ENCODE measurements around the gene MAP3K14. TPM values are rescaled to one million over a fixed set of nuclear protein-coding genes. Genes with fewer than 3 reads are reported as not detected.

Gene MAP3K14
- polyA plus RNA-seq, 1 of the 3 experiments (the other 2 are of a cell fraction), result 11.9 TPM

- H4K20me1 ChIP-seq (ENCODE audit: insufficient read depth), result peaks cover 15% of the 10 kb centered on the region
Observed at GRCh38 chr17:45270828-45271418, 45.9 kb downstream of the MAP3K14 start.

More at GRCh38 chr17:45270828-45271418, 45.9 kb downstream of the MAP3K14 start:
- ChIA-PET POLR2A (no interaction called here), CTCF (interaction anchor here (0.5 to 3.4 kb wide), 11 partner anchors 16 to 345 kb away, joined by 3 to 15 read pairs (median 4); no protein-coding TSS in a partner anchor)
- H3K9me3 ChIP-seq, result no peaks in the 10 kb centered on the region
- peaks cover 24% of the 10 kb centered on the region for H3F3A ChIP-seq (replicated peaks; ENCODE audit: insufficient read depth)
- no peak for TF ChIP-seq POLR2AphosphoS5 (IDR thresholded peaks at IDR 0.05; ENCODE audit: low read depth, low read length)
- peak; percentile 30; the same call in 1 of the 2 replicates for TF ChIP-seq SMC3 (IDR thresholded peaks at IDR 0.05; ENCODE audit: low read depth, low read length)
- peak; percentile 34 for TF ChIP-seq RAD21 (IDR thresholded peaks at IDR 0.05; ENCODE audit: low read length)
- no peak for TF ChIP-seq REST (IDR thresholded peaks at IDR 0.05; ENCODE audit: low read depth, low read length)
- TF ChIP-seq, protein P1, sequence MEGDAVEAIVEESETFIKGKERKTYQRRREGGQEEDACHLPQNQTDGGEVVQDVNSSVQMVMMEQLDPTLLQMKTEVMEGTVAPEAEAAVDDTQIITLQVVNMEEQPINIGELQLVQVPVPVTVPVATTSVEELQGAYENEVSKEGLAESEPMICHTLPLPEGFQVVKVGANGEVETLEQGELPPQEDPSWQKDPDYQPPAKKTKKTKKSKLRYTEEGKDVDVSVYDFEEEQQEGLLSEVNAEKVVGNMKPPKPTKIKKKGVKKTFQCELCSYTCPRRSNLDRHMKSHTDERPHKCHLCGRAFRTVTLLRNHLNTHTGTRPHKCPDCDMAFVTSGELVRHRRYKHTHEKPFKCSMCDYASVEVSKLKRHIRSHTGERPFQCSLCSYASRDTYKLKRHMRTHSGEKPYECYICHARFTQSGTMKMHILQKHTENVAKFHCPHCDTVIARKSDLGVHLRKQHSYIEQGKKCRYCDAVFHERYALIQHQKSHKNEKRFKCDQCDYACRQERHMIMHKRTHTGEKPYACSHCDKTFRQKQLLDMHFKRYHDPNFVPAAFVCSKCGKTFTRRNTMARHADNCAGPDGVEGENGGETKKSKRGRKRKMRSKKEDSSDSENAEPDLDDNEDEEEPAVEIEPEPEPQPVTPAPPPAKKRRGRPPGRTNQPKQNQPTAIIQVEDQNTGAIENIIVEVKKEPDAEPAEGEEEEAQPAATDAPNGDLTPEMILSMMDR (IDR thresholded peaks at IDR 0.05), result peak; percentile 62
- TF ChIP-seq, protein P2, sequence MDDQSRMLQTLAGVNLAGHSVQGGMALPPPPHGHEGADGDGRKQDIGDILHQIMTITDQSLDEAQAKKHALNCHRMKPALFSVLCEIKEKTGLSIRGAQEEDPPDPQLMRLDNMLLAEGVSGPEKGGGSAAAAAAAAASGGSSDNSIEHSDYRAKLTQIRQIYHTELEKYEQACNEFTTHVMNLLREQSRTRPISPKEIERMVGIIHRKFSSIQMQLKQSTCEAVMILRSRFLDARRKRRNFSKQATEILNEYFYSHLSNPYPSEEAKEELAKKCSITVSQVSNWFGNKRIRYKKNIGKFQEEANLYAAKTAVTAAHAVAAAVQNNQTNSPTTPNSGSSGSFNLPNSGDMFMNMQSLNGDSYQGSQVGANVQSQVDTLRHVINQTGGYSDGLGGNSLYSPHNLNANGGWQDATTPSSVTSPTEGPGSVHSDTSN (IDR thresholded peaks at IDR 0.05), result no peak
- H3K9ac ChIP-seq, result no peak overlapping the region
- H3K4me1 ChIP-seq (ENCODE audit: control insufficient read depth in 1 of 2, insufficient read depth in 2 of 2, low read depth in 1 of 2, low read length in 1 of 2), result peaks cover 0 to 6% of the 10 kb centered on the region in 2 experiments; a peak in 2 of 4 replicates
- 88% methylated on average over 4 of the region's 13 CpGs for WGBS (ENCODE audit: low lambda C conversion rate)
- no peak overlapping the region for H3K27ac ChIP-seq (ENCODE audit: low read depth in 2 of 2, low read length in 1 of 2)
- peak; percentile 68 for DNase-seq
- peaks cover 62 to 64% of the 10 kb centered on the region in 2 experiments for H3K36me3 ChIP-seq (replicated peaks in 1 of 2; ENCODE audit: control insufficient read depth in 1 of 2, insufficient read depth in 2 of 2, low read length in 1 of 2)
- peaks cover 4% of the 10 kb centered on the region; the same call in 1 of the 2 replicates for H3K79me2 ChIP-seq (ENCODE audit: insufficient read depth)
- no peaks in the 10 kb centered on the region for H3K9me2 ChIP-seq
- no peak overlapping the region for H3K4me3 ChIP-seq (ENCODE audit: low read depth in 2 of 2, low read length in 1 of 2)
- no peaks in the 10 kb centered on the region for H3K27me3 ChIP-seq (ENCODE audit: insufficient read depth)
- no peak overlapping the region for H3K4me2 ChIP-seq
- H2AFZ ChIP-seq (ENCODE audit: low read depth), result no peak overlapping the region

Data from SK-N-SH (cell line).